ENCODE measurements around the gene MAP4K2. TPM values are rescaled to one million over a fixed set of nuclear protein-coding genes. Genes with fewer than 3 reads are reported as not detected.

The MAP4K2 gene
- total RNA-seq, 2 experiments from 2014 or later, result 54.0 to 57.3 TPM

DNA sequence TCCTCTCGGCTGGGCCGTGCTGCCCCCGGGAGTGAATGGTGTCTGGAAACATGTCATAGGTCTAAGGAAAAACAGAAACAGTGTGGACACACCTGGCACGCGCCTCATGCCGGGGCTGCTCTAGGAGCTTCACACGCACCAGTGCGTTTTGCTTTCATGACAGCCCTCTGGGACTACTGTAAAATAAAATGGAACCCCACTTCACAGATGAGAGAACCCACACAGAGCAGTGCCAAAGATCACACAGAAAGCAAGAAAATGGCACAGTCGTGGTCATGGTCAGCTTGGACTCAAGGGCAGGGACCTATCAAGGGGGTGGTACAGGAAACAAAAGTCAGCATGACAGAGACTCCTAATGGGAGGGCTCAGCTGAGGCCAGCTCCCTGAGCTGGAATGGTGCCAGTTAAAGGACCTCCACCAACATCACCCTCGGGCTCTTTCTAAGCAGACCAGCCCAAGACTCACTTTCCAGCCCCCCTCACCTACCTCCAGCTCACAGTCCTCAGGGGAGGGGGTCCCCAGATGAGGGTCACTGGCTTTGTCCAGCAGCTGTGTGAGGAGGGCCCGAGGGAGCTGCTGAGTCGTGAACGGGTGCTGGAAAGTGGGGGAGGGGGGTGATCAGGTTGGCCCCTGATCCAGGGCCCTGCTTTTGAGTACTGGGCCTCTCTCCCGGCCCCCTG is 3.3 kb downstream of the MAP4K2 start:
- Mint-ChIP-seq H3K4me3 (no peak overlapping the region), H3K27me3 (no peaks in the 10 kb centered on the region), H3K27ac (no peak overlapping the region), H3K9me3 (ENCODE audit: low read depth) (no peaks in the 10 kb centered on the region), H3K4me1 (peaks cover 21% of the 10 kb centered on the region), H3K36me3 (ENCODE audit: low read depth) (peaks cover 21% of the 10 kb centered on the region)
- ChIA-PET POLR2A (interaction anchor here (0.6 kb wide), 1 partner anchor 21 kb away, joined by 3 read pairs; no protein-coding TSS in a partner anchor), CTCF (interaction anchor here (0.9 to 1.2 kb wide), 5 partner anchors 12 to 111 kb away, joined by 3 to 5 read pairs (median 4); no protein-coding TSS in a partner anchor)
- intact Hi-C loops (cut with DNase I, micrococcal nuclease), result loop anchor here in 1 of 2 experiments (5.0 kb wide), 1 partner anchor 463 kb away; the partner anchor contains the start of gene POLA2
- DNase-seq, result no peak
- ATAC-seq, result no peak

DNA sequence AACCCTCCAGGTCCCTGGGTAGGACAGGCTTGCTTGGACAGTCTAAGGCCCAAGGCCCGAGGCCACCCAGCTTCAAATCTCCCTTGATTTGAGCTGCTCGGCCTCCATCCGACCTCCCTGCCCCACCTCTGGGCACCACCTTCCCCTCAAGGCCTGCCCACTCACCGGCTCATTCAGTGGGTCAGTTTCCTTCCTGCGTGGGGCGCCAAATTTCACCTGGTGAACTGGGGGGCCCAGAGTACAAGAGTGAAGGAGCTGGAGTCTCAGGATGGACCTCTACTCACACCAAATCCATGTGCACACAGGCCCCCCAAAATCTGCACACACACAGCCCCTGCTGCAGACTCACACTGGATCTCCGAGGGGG is 3.8 kb downstream of the MAP4K2 start:
- no peak overlapping the region for H3K4me3 Mint-ChIP-seq
- DNase-seq (no peak), ATAC-seq (no peak)
- H3K36me3 Mint-ChIP-seq (ENCODE audit: low read depth), result peaks cover 21% of the 10 kb centered on the region
- intact Hi-C loops (cut with DNase I, micrococcal nuclease), result no loop called here
- no peaks in the 10 kb centered on the region for H3K27me3 Mint-ChIP-seq
- POLR2A ChIA-PET, result interaction anchor here (0.6 kb wide), 1 partner anchor 20 kb away, joined by 3 read pairs; no protein-coding TSS in a partner anchor
- H3K27ac Mint-ChIP-seq, result no peak overlapping the region
- H3K9me3 Mint-ChIP-seq (ENCODE audit: low read depth), result no peaks in the 10 kb centered on the region
- peaks cover 24% of the 10 kb centered on the region for H3K4me1 Mint-ChIP-seq
- CTCF ChIA-PET, result interaction anchor here (0.9 to 1.2 kb wide), 4 partner anchors 11 to 111 kb away, joined by 3 to 5 read pairs (median 4); no protein-coding TSS in a partner anchor

DNA sequence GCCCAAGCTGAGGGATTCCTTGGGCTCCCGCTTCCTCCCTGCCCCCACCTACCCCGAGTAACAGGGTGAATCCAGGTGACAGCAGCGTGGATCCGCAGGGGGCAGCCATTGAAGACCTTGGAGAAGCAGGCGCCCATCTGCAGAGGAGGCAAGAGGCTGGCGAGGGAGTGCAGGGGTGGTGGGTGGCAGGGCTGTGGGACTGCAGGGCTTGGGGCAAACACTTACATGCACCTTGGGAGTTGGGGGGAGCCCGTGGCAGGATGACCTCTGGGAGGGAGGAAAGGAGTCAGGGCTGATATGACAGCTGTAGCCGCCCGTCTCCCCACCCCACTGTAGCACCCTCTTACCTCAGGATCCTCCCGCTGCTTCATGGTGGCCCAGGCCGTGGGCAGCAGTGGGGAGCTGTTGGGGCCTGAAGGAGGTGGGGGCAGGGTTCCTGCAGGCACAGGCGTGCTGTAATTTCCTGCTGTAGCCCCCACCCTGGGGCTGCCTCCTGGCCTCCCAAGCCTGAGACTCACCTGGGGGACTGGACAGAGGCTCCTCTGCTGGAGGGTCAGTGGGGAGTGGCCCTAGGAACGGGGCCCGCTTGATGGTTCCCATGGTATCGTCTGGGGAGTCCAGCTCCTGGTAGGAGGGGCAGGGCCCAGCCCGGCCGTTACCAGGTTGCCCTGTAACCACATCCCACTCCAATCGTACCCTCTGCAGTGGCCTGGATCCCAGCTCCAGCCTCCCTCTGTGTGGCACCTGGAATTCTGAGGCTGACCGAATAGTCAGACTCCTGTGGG is 6.1 kb downstream of the MAP4K2 start:
- Mint-ChIP-seq H3K4me1 (peaks cover 20% of the 10 kb centered on the region), H3K9me3 (ENCODE audit: low read depth) (no peaks in the 10 kb centered on the region), H3K27ac (no peak overlapping the region), H3K27me3 (no peaks in the 10 kb centered on the region), H3K36me3 (ENCODE audit: low read depth) (peaks cover 23% of the 10 kb centered on the region), H3K4me3 (no peak overlapping the region)
- POLR2A ChIA-PET, result no interaction called here
- intact Hi-C loops (cut with DNase I, micrococcal nuclease), result no loop called here
- ATAC-seq (no peak), DNase-seq (no peak)
- CTCF ChIA-PET, result interaction anchor here (0.7 kb wide), 1 partner anchor 149 kb away, joined by 3 read pairs; no protein-coding TSS in a partner anchor

DNA sequence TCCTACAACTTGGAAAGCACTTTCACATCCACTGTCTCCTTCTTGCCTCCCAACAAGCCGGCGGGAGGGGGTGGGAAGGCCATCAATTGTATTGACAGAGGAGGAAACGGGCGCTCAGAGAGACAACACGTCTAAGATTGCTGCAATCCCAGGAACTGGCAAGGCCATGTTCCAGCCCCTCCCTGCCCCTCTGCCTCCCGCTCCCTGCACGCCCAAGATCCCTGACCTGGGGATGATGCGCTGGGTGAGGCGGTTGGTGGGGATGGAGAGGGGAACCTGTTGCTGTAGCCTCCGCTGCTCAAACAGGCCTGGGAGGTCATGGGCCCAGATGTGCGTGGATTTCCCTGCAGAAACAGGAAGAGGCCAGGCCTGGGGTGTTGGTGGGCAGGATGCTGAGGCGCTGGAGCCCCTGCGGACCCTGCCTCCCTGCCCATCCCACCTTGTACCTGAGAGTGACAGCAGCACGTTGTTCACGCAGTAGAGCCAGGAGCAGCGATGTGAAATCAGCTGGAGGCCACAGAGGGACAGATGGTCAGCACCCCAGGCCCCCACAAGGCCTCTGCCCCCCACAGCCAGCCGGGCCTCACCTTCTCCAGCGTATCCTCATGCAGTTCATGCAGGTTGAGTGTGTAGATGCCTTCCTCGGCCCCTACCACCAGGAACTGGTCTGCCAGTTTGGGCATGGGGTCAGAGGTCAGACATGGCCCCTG is 6.8 kb downstream of the MAP4K2 start:
- CTCF ChIA-PET, result no interaction called here
- H3K9me3 Mint-ChIP-seq (ENCODE audit: low read depth), result no peaks in the 10 kb centered on the region
- no peak for ATAC-seq
- H3K27ac Mint-ChIP-seq, result no peak overlapping the region
- peaks cover 18% of the 10 kb centered on the region for H3K4me1 Mint-ChIP-seq
- POLR2A ChIA-PET, result no interaction called here
- H3K36me3 Mint-ChIP-seq (ENCODE audit: low read depth), result peaks cover 21% of the 10 kb centered on the region
- no peaks in the 10 kb centered on the region for H3K27me3 Mint-ChIP-seq
- H3K4me3 Mint-ChIP-seq, result no peak overlapping the region
- intact Hi-C loops (cut with DNase I, micrococcal nuclease), result no loop called here
- no peak for DNase-seq

DNA sequence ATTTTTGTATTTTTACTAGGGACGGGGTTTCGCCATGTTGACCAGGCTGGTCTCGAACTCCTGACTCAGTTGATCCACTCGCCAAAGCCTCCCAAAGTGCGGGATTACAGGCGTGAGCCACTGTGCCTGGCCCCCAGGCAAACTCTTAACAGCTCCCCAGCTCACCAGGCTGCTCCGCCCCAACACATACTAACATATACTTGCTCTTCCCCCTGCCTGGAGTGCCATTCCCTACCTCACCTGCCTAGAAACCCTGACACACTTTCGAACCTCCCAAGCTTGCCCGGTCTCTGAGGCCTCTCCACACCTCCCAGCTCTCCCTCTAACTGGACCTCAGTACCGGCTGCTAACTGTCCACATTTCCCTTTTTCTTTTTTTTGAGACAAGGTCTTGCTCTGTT is 8.5 kb downstream of the MAP4K2 start:
- no peak overlapping the region for H3K27ac Mint-ChIP-seq
- POLR2A ChIA-PET, result interaction anchor here (0.6 to 0.8 kb wide), 3 partner anchors 16 to 807 kb away, joined by 3 to 4 read pairs (median 3); no protein-coding TSS in a partner anchor
- ATAC-seq (no peak), DNase-seq (no peak)
- peaks cover 15% of the 10 kb centered on the region for H3K36me3 Mint-ChIP-seq (ENCODE audit: low read depth)
- CTCF ChIA-PET, result interaction anchor here (0.7 to 1.3 kb wide), 3 partner anchors 12 to 50 kb away, joined by 3 to 4 read pairs (median 3); partner anchors contain the start of gene CDC42BPG
- no peaks in the 10 kb centered on the region for H3K9me3 Mint-ChIP-seq (ENCODE audit: low read depth)
- H3K4me3 Mint-ChIP-seq, result no peak overlapping the region
- peaks cover 14% of the 10 kb centered on the region for H3K4me1 Mint-ChIP-seq
- H3K27me3 Mint-ChIP-seq, result no peaks in the 10 kb centered on the region
- intact Hi-C loops (cut with DNase I, micrococcal nuclease), result no loop called here

DNA sequence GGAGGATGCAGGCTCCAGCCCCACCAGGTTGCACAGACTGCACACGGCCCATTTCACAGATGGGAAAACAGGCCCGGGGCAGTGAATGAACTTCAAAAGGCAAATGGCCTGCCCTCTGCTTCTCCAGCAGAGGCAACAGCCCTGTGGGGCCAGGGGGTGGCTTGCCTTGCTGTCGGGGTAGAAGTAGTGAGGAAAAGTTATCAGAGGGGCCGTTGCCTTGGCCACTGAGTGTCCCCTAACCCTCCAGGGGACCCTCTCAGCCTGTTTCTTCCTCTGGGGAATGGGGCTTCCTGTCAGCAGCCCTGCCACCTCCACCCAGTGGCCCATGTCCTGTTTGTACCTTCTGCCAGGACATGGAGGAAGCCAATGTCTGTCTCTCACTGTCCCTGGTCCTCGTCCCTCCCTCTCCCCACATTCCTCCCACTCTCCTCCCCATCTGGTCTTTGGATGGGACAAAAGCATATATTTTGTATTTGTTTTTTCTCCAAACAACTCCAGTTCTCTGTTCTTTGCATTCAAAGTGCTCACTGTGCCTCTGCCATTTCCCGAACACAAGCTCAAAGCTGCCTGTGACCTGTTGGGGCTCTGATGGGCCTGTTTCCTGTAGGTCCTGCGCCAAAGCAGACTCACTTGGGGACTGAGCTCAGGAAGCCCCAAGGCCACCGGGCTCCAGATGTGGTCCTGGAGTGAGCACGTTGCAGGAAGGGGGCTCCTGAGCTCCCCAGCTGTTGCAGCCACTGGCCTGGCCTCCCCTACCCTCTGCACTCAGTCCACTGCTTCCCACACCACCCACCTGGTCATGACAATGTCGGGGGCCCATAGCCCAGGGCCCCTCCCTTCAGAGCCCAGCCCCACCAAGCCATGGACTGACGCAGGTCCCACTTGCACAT is 9.5 kb downstream of the MAP4K2 start:
- no peak overlapping the region for H3K4me3 Mint-ChIP-seq
- no peaks in the 10 kb centered on the region for H3K27me3 Mint-ChIP-seq
- H3K36me3 Mint-ChIP-seq (ENCODE audit: low read depth), result peaks cover 11% of the 10 kb centered on the region
- ChIA-PET POLR2A (no interaction called here), CTCF (interaction anchor here (0.7 to 1.3 kb wide), 3 partner anchors 11 to 51 kb away, joined by 3 to 4 read pairs (median 3); partner anchors contain the start of gene CDC42BPG)
- intact Hi-C loops (cut with DNase I, micrococcal nuclease), result no loop called here
- no peak for ATAC-seq
- H3K4me1 Mint-ChIP-seq, result peaks cover 10% of the 10 kb centered on the region
- H3K9me3 Mint-ChIP-seq (ENCODE audit: low read depth), result no peaks in the 10 kb centered on the region
- no peak overlapping the region for H3K27ac Mint-ChIP-seq
- DNase-seq, result no peak

DNA sequence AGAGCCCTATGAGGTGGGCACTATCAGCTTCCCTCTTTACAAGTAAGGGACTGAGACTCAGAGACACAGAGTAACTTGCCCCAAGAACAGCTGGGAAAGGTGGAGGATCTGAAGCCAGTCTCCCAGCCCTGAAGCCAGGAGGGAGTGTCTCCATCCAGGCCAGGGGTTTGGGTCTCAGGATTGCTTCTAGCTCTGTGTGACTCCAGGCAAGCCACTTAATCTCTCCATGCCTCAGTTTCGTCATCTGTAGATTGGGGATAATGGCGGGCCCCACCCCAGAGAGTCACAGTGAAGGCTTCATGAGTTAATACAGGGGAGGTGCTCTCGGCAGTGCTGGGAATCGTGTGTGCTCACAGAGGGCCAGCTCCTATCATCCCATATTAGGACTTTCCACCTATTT is 10.5 kb downstream of the MAP4K2 start:
- DNase-seq (no peak), ATAC-seq (no peak)
- peaks cover 14% of the 10 kb centered on the region for H3K36me3 Mint-ChIP-seq (ENCODE audit: low read depth)
- CTCF ChIA-PET, result no interaction called here
- H3K9me3 Mint-ChIP-seq (ENCODE audit: low read depth), result no peaks in the 10 kb centered on the region
- no peak overlapping the region for H3K27ac Mint-ChIP-seq
- H3K4me3 Mint-ChIP-seq, result no peak overlapping the region
- no peaks in the 10 kb centered on the region for H3K27me3 Mint-ChIP-seq
- POLR2A ChIA-PET, result no interaction called here
- intact Hi-C loops (cut with DNase I, micrococcal nuclease), result no loop called here
- peaks cover 13% of the 10 kb centered on the region for H3K4me1 Mint-ChIP-seq

DNA sequence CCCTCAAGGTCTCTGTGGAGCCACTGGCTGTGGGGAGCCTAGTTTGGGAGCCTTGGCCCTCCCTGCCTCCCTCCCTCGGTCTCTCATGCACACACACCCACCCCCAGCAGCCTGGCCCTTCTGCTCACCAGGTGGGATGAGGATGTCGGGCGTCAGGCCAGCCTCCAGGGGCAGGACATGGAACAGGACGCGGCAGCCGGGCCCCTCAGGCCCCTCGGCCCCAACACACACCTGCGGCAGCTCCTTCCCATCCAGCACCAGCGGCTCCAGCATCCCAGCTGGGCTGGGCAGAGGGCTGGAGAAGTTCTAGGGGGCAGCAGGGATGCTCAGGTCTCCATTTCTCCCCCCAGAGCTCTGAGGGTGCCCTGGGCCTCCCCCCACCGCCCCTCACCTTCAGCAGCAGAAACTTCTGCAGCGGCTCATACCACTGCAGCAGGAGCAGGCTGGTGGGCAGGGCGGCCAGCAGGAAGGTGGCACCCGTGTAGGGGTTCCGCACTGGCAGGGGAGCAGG is 11.2 kb downstream of the MAP4K2 start:
- Mint-ChIP-seq H3K36me3 (ENCODE audit: low read depth) (peaks cover 15% of the 10 kb centered on the region), H3K4me3 (no peak overlapping the region), H3K27me3 (no peaks in the 10 kb centered on the region), H3K9me3 (ENCODE audit: low read depth) (no peaks in the 10 kb centered on the region), H3K27ac (no peak overlapping the region), H3K4me1 (peaks cover 14% of the 10 kb centered on the region)
- ChIA-PET CTCF (interaction anchor here (0.7 kb wide), 1 partner anchor 310 kb away, joined by 3 read pairs; no protein-coding TSS in a partner anchor), POLR2A (interaction anchor here (1.1 kb wide), 1 partner anchor 13 kb away, joined by 3 read pairs; the partner anchor contains the start of gene SF1)
- DNase-seq (no peak), ATAC-seq (no peak)
- intact Hi-C loops (cut with DNase I, micrococcal nuclease), result no loop called here

DNA sequence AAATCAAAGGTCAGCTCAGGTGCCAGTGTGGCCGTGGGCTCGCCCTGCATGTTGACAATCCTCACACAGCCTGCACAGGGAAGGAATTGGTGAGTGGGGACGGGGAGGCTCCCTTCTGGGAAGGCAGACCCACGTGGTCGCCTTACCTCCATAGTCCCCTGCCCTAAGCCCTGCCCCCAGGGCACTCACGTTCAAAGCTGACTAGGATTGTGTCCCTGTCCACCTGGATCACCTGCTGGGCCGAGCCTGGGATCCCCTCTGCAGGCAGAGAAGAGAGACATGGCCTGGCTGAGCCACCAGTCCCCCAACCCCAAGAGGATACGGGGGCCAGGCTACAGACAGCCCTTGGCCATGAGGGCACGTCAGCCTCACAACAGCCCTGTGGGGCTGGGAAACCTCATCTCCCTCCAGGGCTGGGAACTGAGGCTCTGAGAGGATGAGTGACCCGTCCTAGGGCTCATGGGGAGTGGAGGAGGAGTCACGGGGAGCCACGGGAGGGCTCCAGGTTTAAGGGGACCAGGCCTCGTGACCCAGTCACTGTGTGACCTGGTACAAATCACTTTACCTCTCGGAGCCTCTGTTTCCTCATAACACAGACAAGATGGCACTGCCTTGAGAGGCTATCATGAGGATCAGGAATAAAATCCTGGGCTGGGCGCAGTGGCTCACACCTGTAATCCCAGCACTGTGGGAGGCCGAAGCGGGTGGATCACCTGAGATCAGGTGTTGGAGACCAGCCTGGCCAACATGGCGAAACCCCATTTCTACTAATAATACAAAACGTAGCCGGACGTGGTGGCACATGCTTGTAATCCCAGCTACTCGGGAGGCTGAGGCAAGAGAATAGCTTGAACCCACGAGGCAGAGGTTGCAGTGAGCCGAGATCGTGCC is 12.6 kb downstream of the MAP4K2 start:
- Mint-ChIP-seq H3K9me3 (ENCODE audit: low read depth) (no peaks in the 10 kb centered on the region), H3K27ac (no peak overlapping the region), H3K4me1 (peaks cover 14% of the 10 kb centered on the region), H3K36me3 (ENCODE audit: low read depth) (peaks cover 8% of the 10 kb centered on the region), H3K27me3 (no peaks in the 10 kb centered on the region), H3K4me3 (no peak overlapping the region)
- POLR2A ChIA-PET, result interaction anchor here (1.1 kb wide), 1 partner anchor 12 kb away, joined by 3 read pairs; the partner anchor contains the start of gene SF1
- ATAC-seq, result no peak
- DNase-seq, result no peak
- CTCF ChIA-PET, result no interaction called here
- intact Hi-C loops (cut with DNase I, micrococcal nuclease), result no loop called here

All from activated CD4-positive, alpha-beta T cell treated with anti-CD3 and anti-CD28 coated beads for 36 hours (primary cell).